SK-N-SH treated with all-trans-retinoic acid at 6 μM for 48 hours (cell line): ENCODE measurements around the gene TSHZ3.

Source experiments
- ARNTL ChIP-seq: fragments of 450-650 bp; formaldehyde crosslinking; IDR thresholded peaks from 2 replicates; pipeline ENCODE4 v1.5.0; 2020; ENCODE audit warnings: low read depth, mild to moderate bottlenecking, moderate library complexity, borderline replicate concordance
- ESRRG ChIP-seq: fragments of 250-450 bp; sonication (Bioruptor Pico); IDR thresholded peaks from 2 replicates; pipeline ENCODE4 v1.6.1; 2021; ENCODE audit warnings: mild to moderate bottlenecking
- TF ChIP-seq, protein P1 (sequence below): fragments of 250-450 bp; sonication (Bioruptor Pico); IDR thresholded peaks from 2 replicates; pipeline ENCODE4 v1.5.1; 2021; ENCODE audit warnings: mild to moderate bottlenecking, moderate library complexity

GRCh38 chr19:31260171-31260933 is 88.9 kb downstream of the TSHZ3 start:
- TF ChIP-seq, protein P1, sequence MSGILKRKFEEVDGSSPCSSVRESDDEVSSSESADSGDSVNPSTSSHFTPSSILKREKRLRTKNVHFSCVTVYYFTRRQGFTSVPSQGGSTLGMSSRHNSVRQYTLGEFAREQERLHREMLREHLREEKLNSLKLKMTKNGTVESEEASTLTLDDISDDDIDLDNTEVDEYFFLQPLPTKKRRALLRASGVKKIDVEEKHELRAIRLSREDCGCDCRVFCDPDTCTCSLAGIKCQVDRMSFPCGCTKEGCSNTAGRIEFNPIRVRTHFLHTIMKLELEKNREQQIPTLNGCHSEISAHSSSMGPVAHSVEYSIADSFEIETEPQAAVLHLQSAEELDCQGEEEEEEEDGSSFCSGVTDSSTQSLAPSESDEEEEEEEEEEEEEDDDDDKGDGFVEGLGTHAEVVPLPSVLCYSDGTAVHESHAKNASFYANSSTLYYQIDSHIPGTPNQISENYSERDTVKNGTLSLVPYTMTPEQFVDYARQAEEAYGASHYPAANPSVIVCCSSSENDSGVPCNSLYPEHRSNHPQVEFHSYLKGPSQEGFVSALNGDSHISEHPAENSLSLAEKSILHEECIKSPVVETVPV (CRISPR knock-in tag) = no peak
- no peak for TF ChIP-seq ARNTL
- no peak for TF ChIP-seq ESRRG
